NCI-H1092 treated with DMSO at 0.1 percent for 48 hours (cell line): ENCODE results near the gene ARRB1.
A peak's percentile ranks its signal among the peaks of the same experiment; 100 is the strongest.

ENCODE experiments used
- DNase-seq: peaks from one replicate; lab custom pipeline; 2025; lab: John Stamatoyannopoulos, UW

ARRB1 gene

GRCh38 chr11:75246671-75247350 lies 104.7 kb downstream of the ARRB1 start:
- no peak for DNase-seq

DNA sequence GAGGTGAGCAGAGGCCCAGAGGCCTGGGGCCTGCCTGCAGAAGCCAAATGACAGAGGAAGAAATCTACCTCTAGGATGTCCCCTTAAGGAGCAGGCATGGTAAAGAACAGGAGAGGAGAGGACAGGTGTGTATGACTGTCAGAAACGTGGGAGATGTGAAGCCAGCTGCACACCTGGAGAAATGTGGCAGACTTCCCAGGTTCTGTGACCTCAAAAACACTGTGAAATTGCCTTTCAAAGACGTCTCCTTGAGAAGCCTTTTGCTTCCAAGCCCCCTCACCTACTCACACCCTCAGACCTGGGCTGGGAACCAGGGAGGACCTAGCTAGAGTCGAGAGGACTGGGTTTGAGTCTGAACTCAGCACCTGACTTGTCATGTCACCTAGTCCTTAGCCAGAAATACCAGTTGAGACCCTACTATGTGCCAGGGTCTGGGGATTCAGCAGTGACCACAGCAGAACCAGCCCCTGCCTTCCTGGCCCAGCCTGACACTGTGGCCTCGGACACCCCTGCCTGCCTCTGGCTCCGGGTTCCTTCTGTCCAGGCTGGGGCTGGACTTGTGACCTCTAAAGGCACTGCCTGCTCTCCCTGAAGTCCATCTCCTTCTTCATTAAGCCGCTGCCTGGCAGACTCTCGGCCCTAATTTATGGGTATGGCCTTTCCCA lies 105.3 kb downstream of the ARRB1 start:
- no peak for DNase-seq

GRCh38 chr11:75245356-75246005 lies 106.0 kb downstream of the ARRB1 start:
- DNase-seq = no peak

DNA sequence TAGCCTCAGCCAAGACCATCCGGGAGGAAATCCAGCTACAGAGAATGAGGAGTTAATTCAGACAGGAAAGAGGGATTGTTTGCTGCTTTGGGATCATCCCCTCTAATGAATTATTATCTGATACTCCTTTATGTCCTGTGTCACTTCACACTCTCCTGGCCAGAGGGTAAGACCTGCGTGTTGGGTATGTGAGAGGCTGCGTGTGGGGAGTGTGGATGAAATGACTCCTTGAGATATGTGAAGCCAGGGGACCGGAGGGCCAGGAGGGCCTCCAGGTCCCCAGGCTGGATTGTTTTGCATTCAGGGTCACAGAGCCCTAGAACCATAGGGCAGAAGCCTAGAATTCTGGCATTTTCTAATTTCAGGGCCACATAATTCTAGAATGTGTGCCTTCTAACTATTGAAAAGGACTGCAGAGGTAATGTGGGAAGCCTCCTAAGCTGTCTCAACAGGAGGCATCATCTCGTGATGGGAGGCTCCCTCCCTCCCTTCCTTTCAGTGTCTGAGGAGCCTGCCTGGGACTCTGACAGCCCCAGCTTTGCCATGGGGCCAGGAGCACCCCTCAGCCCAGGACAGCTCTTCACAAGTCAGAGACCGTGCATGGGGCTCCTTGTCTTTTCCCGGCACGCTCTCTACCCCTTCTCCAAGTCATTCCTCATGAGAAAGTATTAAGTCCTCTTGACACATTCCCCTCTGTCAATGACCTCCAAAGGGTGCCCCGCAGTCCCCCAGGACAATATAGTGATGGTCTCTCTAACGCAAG lies 107.2 kb downstream of the ARRB1 start:
- no peak for DNase-seq

- DNase-seq = no peak
Observed at GRCh38 chr11:75242722-75243600, 108.5 kb downstream of the ARRB1 start.

DNA sequence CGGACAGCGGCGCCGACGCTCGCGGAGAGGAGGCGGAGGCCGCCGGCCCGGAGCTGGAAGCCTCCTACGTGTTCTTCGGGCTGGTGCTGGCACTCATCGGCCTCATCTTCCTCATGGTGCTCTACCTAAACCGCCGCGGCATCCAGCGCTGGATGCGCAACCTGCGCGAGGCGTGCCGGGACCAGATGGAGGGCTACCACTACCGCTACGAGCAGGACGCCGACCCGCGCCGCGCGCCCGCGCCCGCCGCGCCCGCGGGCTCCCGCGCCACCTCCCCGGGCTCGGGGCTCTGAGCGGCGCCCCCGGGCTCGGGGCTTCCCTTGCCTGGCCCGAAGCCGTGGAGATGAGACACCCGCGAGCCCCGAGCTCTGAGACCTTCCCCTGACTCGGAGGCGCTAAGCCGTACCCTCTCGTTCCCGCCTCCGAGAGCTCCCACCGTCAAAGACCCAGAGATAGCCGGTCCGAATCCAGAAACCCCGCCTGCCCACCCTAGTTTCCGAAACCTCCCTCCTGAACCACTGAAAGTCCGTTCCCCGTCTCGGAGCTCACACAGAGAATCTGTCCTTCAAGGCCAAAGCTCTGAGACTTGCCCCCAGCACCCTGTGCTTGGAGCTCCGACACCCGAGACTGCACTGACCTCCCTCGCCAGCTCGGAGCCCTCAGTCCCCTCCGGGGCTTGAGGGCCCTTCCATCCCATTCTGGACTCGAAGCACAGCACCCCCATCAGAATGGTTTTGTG lies 109.4 kb downstream of the ARRB1 start:
- no peak for DNase-seq

GRCh38 chr11:75241036-75241905 lies 110.2 kb downstream of the ARRB1 start:
- peak; percentile 89 for DNase-seq

DNA sequence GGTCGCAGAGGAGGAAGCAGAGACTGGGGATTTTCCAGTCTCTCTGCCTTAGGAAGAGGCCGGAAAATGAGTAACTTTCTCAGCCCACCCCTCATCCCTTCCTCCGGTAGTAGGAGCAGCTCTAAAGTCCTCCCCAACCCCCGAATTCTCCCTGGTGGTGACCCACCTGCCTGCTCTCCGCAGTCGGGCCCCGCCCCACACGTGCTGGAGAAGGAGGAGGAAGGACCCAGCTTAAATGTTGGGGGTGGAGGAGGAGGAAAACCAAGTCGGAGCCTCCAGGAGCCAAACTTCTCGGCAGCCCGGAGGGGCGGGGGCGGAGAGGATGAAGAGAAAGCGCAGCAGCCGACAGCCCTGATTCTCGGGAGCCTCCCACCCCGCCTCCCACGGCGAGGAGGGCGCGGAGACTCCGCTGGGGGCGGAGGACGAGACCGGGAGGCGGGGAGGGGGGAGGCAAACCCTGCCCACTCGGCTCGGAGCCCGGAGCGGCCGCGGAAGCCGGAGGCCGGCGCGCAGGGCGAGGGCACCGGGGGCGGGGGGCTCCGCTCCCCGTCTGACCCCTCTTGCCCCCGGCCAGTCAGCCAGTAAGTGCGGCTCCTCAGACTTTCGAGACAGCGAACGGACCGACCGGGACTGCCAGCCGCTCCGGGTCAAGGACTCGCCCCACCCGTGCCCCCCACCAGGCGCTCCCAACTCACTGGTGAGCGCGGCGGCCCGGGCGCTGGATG lies 111.0 kb downstream of the ARRB1 start, which contains the start of gene TPBGL:
TPBGL (plus strand) TSS at position 464 of the 725 bp plus-strand sequence. CDS start 276 bp downstream, outside the sequence.
- DNase-seq = peak; percentile 35

- no peak for DNase-seq
Observed at GRCh38 chr11:75239531-75240290, 111.8 kb downstream of the ARRB1 start.

GRCh38 chr11:75238595-75239440 lies 112.6 kb downstream of the ARRB1 start:
- DNase-seq = no peak

DNA sequence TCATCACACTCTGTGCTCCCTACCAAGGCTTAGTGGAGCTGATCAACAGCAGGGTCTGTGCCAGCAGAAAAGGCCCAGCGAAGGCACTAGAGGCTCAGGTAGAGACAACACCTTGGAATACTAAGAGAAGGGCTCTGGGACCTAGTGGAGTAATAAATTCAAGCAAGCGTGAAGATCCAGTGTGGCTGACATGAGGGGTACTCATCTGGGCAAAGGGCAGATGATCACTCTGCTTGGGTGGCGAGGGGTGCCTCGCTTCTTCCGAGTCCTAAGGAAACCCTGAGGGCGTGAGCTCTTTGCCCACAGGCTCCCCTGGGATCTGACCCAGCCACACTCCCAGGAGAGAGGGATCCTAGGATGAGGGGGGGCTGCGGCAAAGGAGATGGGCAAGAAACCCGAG lies 114.4 kb downstream of the ARRB1 start:
- no peak for DNase-seq

GRCh38 chr11:75236062-75236461 lies 115.4 kb downstream of the ARRB1 start:
- no peak for DNase-seq

GRCh38 chr11:75233754-75234172 lies 117.7 kb downstream of the ARRB1 start:
- no peak for DNase-seq

DNA sequence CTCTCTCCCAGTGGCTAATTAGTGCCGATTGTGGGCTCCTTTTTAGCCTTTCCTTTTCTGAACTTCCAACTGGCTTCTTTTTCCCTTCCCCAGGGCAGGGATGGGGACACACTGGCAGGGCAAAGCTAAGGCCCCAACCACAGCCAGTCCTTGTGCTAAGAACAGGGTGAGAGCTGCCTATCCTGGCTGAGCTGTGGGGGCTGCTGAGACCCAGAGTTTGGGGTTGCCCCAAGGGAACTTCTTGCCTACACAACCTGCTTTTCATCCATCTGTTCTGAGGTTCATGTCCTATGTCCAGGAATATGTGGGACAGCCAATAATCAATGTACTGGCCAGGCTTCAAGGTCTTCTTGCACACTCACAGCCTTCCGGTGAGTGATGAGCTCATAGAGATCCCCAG lies 120.8 kb downstream of the ARRB1 start:
- no peak for DNase-seq

- peak; percentile 23 for DNase-seq
Observed at GRCh38 chr11:75229466-75229865, 122.0 kb downstream of the ARRB1 start.

- no peak for DNase-seq
Observed at GRCh38 chr11:75225794-75226193, 125.7 kb downstream of the ARRB1 start.

GRCh38 chr11:75223954-75224643 lies 127.4 kb downstream of the ARRB1 start:
- DNase-seq = no peak
